ENCODE measurements around the gene JAZF1. TPM values are rescaled to one million over a fixed set of nuclear protein-coding genes. Genes with fewer than 3 reads are reported as not detected.

Gene JAZF1
- total and polyA plus RNA-seq, 2 donors (not counting 1 experiment from before 2014, with no cell fraction given): 14.0 to 38.6 TPM

GRCh38 chr7:28112467-28112866 is 68.1 kb downstream of the JAZF1 start:
- Histone ChIP-seq H3K27ac (ENCODE audit: low read length in 2 of 2) (peak overlapping the region in 1 of 2 donors; percentile 45), H3K27me3 (replicated peaks in 1 of 4; ENCODE audit: control extremely low read depth in 1 of 4, control insufficient read depth in 3 of 4, insufficient read depth in 4 of 4, low read length in 3 of 4) (no peaks in the 10 kb centered on the region), H3K4me2 (replicated peaks; ENCODE audit: low read depth, low read length, poor library complexity, severe bottlenecking) (no peak overlapping the region), H3K36me3 (replicated peaks in 1 of 2; ENCODE audit: control extremely low read depth in 1 of 2, control insufficient read depth in 1 of 2, extremely low read depth in 1 of 2, insufficient read depth in 2 of 2, low read length in 1 of 2) (peaks cover 0 to 7% of the 10 kb centered on the region in 2 experiments), H2AFZ (ENCODE audit: insufficient read depth, low read depth, low read length, poor library complexity, severe bottlenecking) (no peak overlapping the region), H4K20me1 (ENCODE audit: control insufficient read depth, insufficient read depth, low read length, poor library complexity, severe bottlenecking) (peaks cover 56% of the 10 kb centered on the region), H3K4me1 (ENCODE audit: control insufficient read depth in 2 of 2, insufficient read depth in 2 of 2, low read length in 2 of 2) (peaks cover 0 to 26% of the 10 kb centered on the region in 2 donors), H3K4me3 (ENCODE audit: control extremely low read depth in 1 of 5, extremely low read depth in 1 of 5, insufficient read depth in 1 of 5, low read depth in 2 of 5, low read length in 4 of 5) (no peak overlapping the region), H3K9me3 (ENCODE audit: control extremely low read depth in 1 of 3, control insufficient read depth in 2 of 3, insufficient read depth in 1 of 3, low read length in 2 of 3) (no peaks in the 10 kb centered on the region), H3K9ac (ENCODE audit: low read length) (no peak overlapping the region), H3K79me2 (ENCODE audit: control insufficient read depth, insufficient read depth, low read length) (peaks cover 94% of the 10 kb centered on the region)
- no peak for TF ChIP-seq EZH2 (IDR thresholded peaks at IDR 0.05; ENCODE audit: borderline replicate concordance, insufficient read depth, low read depth, low read length, poor library complexity, severe bottlenecking)
- TF ChIP-seq, protein P1, sequence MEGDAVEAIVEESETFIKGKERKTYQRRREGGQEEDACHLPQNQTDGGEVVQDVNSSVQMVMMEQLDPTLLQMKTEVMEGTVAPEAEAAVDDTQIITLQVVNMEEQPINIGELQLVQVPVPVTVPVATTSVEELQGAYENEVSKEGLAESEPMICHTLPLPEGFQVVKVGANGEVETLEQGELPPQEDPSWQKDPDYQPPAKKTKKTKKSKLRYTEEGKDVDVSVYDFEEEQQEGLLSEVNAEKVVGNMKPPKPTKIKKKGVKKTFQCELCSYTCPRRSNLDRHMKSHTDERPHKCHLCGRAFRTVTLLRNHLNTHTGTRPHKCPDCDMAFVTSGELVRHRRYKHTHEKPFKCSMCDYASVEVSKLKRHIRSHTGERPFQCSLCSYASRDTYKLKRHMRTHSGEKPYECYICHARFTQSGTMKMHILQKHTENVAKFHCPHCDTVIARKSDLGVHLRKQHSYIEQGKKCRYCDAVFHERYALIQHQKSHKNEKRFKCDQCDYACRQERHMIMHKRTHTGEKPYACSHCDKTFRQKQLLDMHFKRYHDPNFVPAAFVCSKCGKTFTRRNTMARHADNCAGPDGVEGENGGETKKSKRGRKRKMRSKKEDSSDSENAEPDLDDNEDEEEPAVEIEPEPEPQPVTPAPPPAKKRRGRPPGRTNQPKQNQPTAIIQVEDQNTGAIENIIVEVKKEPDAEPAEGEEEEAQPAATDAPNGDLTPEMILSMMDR (IDR thresholded peaks at IDR 0.05): no peak
- DNase-seq: no peak
- H3K27me3 Mint-ChIP-seq: no peaks in the 10 kb centered on the region
- no peak overlapping the region for H3K4me3 Mint-ChIP-seq
- intact Hi-C loops (cut with micrococcal nuclease): no loop called here
- ChIA-PET CTCF (no interaction called here), POLR2A (no interaction called here)
- no peaks in the 10 kb centered on the region for H3K9me3 Mint-ChIP-seq (ENCODE audit: insufficient read depth)
- no peak for ATAC-seq (ENCODE audit: low read depth)
- peaks cover 62% of the 10 kb centered on the region for H3K4me1 Mint-ChIP-seq
- WGBS (ENCODE audit: insufficient coverage): 92% methylated on average over 1 of the region's 3 CpGs
- peak overlapping the region; percentile 69 for H3K27ac Mint-ChIP-seq

DNA sequence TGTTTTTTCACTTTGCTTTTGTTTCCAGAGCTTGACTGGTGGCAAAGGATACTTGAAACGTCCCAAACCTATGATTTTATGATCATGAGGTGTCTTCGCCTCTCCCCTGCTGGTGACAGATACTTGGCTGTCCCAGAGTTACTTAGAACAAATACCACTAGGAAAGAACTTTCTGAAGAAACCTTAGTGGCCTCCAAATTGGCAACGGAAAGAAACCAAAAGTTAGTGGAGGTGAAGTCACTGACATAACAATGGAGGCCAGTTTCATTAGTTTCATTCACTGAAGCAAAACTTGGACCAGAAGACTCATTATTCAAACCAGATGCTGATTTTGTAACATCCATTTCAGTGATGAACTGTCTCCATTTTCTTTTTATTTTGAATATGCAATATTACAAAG is 68.6 kb downstream of the JAZF1 start:
- no peak overlapping the region for H3K4me2 ChIP-seq (replicated peaks; ENCODE audit: low read depth, low read length, poor library complexity, severe bottlenecking)
- no peaks in the 10 kb centered on the region for H3K27me3 Mint-ChIP-seq
- H3K79me2 ChIP-seq (ENCODE audit: control insufficient read depth, insufficient read depth, low read length): peaks cover 95% of the 10 kb centered on the region
- H3K4me3 Mint-ChIP-seq: no peak overlapping the region
- no peak for TF ChIP-seq EZH2 (IDR thresholded peaks at IDR 0.05; ENCODE audit: borderline replicate concordance, insufficient read depth, low read depth, low read length, poor library complexity, severe bottlenecking)
- TF ChIP-seq, protein P1 (IDR thresholded peaks at IDR 0.05): no peak
- no peak overlapping the region for H3K4me3 ChIP-seq (ENCODE audit: control extremely low read depth in 1 of 5, extremely low read depth in 1 of 5, insufficient read depth in 1 of 5, low read depth in 2 of 5, low read length in 4 of 5)
- peaks cover 0 to 7% of the 10 kb centered on the region in 2 experiments for H3K36me3 ChIP-seq (replicated peaks in 1 of 2; ENCODE audit: control extremely low read depth in 1 of 2, control insufficient read depth in 1 of 2, extremely low read depth in 1 of 2, insufficient read depth in 2 of 2, low read length in 1 of 2)
- peaks cover 0 to 26% of the 10 kb centered on the region in 2 donors for H3K4me1 ChIP-seq (ENCODE audit: control insufficient read depth in 2 of 2, insufficient read depth in 2 of 2, low read length in 2 of 2)
- CTCF ChIA-PET: no interaction called here
- intact Hi-C loops (cut with micrococcal nuclease): no loop called here
- H3K9ac ChIP-seq (ENCODE audit: low read length): no peak overlapping the region
- POLR2A ChIA-PET: no interaction called here
- H3K27ac Mint-ChIP-seq: no peak overlapping the region
- no peaks in the 10 kb centered on the region for H3K9me3 ChIP-seq (ENCODE audit: control extremely low read depth in 1 of 3, control insufficient read depth in 2 of 3, insufficient read depth in 1 of 3, low read length in 2 of 3)
- no peaks in the 10 kb centered on the region for H3K9me3 Mint-ChIP-seq (ENCODE audit: insufficient read depth)
- no peaks in the 10 kb centered on the region for H3K27me3 ChIP-seq (replicated peaks in 1 of 4; ENCODE audit: control extremely low read depth in 1 of 4, control insufficient read depth in 3 of 4, insufficient read depth in 4 of 4, low read length in 3 of 4)
- peaks cover 60% of the 10 kb centered on the region for H4K20me1 ChIP-seq (ENCODE audit: control insufficient read depth, insufficient read depth, low read length, poor library complexity, severe bottlenecking)
- H3K4me1 Mint-ChIP-seq: peaks cover 63% of the 10 kb centered on the region
- no peak overlapping the region for H2AFZ ChIP-seq (ENCODE audit: insufficient read depth, low read depth, low read length, poor library complexity, severe bottlenecking)
- DNase-seq (no peak), ATAC-seq (ENCODE audit: low read depth) (no peak)
- WGBS (ENCODE audit: insufficient coverage): no CpG with 5 or more reads among the region's 3 CpGs
- H3K27ac ChIP-seq (ENCODE audit: low read length in 2 of 2): peak overlapping the region in 1 of 2 donors; percentile 26

Data from B cell (primary cell).